Fibroblast of skin of left quadriceps (primary cell): ENCODE data around the gene RAB44.
"Not testable (repeated sequence)": the region's sequence is repeated elsewhere in the genome, so short reads cannot be mapped to it uniquely, and the experiment has no call there.

Experiments used
- DNase-seq, 2 experiments: peaks; one replicate each; pipeline ENCODE4 v3.0.0-alpha.2; 2013; ENCODE audit warnings: low read depth in 2 of 2

RAB44 gene

GRCh38 chr6:36697481-36697903, at the start of gene RAB44:
Gene RAB44, plus strand, starts transcription at chr6:36697826. Its CDS starts 6,410 bp downstream, at chr6:36704236.
- no peak for DNase-seq

- no peak for DNase-seq
Measured at GRCh38 chr6:36649086-36649485, 48.5 kb upstream of the RAB44 start.

GRCh38 chr6:36649701-36650484, 47.7 kb upstream of the RAB44 start:
- no peak for DNase-seq

- no peak for DNase-seq
Measured at GRCh38 chr6:36650848-36651478, 46.7 kb upstream of the RAB44 start.

GRCh38 chr6:36651659-36652379, 45.8 kb upstream of the RAB44 start:
- DNase-seq = no peak

GRCh38 chr6:36654469-36654868, 43.2 kb upstream of the RAB44 start:
- DNase-seq = not testable (repeated sequence)

GRCh38 chr6:36655085-36655724, 42.4 kb upstream of the RAB44 start:
- peak in 1 of 2 experiments; percentile 60 for DNase-seq

- DNase-seq = no peak
Measured at GRCh38 chr6:36656441-36656840, 41.2 kb upstream of the RAB44 start.

GRCh38 chr6:36657271-36657670, 40.4 kb upstream of the RAB44 start:
- DNase-seq = no peak

- peak in 1 of 2 experiments; percentile 43 for DNase-seq
Measured at GRCh38 chr6:36657942-36658544, 39.6 kb upstream of the RAB44 start.

GRCh38 chr6:36659271-36659670, 38.4 kb upstream of the RAB44 start:
- DNase-seq = peak; percentile 87 to 90

GRCh38 chr6:36660771-36661471, 36.7 kb upstream of the RAB44 start:
- no peak for DNase-seq

- no peak for DNase-seq
Measured at GRCh38 chr6:36662380-36662779, 35.2 kb upstream of the RAB44 start.

GRCh38 chr6:36662827-36663256, 34.8 kb upstream of the RAB44 start:
- no peak for DNase-seq

GRCh38 chr6:36663504-36664446, 33.9 kb upstream of the RAB44 start:
- DNase-seq = no peak

- DNase-seq = no peak
Measured at GRCh38 chr6:36665180-36665579, 32.4 kb upstream of the RAB44 start.

- no peak for DNase-seq
Measured at GRCh38 chr6:36666287-36666686, 31.3 kb upstream of the RAB44 start.

- peak; percentile 46 to 48 for DNase-seq
Measured at GRCh38 chr6:36666826-36667591, 30.6 kb upstream of the RAB44 start.

- no peak for DNase-seq
Measured at GRCh38 chr6:36668591-36668990, 29.0 kb upstream of the RAB44 start.
